ENCODE measurements around the gene VTCN1.

- TF ChIP-seq CTCF (conservative IDR thresholded peaks at IDR 0.05; ENCODE audit: low read length) (no peak), EZH2phosphoT487 (IDR thresholded peaks at IDR 0.05; ENCODE audit: borderline replicate concordance, low read depth, low read length) (no peak)
Measured at GRCh38 chr1:117114877-117115276, 95.8 kb downstream of the VTCN1 start.
